Spleen (tissue), 11 donors: ENCODE measurements around the gene ZNF536. TPM values are rescaled to one million over a fixed set of nuclear protein-coding genes. Genes with fewer than 3 reads are reported as not detected.

ENCODE experiments used
- DNase-seq: peaks from one replicate; pipeline ENCODE4 v3.0.0-alpha.2; 2020
- H3K27ac ChIP-seq, 8 donors: fragments of 200-600 bp; sonication (generic) in 7 of 8; 1 replicate in 4 of 8; 2 replicates in 4 of 8; pipeline versions ENCODE4 v1.5.0 to v1.8.0; 2016 to 2021; ENCODE audit warnings: inconsistent platforms in 4 of 8, mild to moderate bottlenecking in 4 of 8, moderate library complexity in 1 of 8
- H3K27me3 ChIP-seq, 7 donors: fragments of 200-600 bp; sonication (generic) in 6 of 7; replicated peaks in 1 of 7; 1 replicate in 4 of 7; 2 replicates in 3 of 7; pipeline versions ENCODE4 v1.5.0 to v1.8.0; 2016 to 2021; ENCODE audit warnings: inconsistent platforms in 3 of 7, mild to moderate bottlenecking in 1 of 7
- H3K36me3 ChIP-seq, 6 donors: fragments of 200-600 bp; sonication (generic) in 5 of 6; 1 replicate in 4 of 6; 2 replicates in 2 of 6; pipeline versions ENCODE4 v1.5.0 to v1.8.0; 2016 to 2021; ENCODE audit warnings: inconsistent platforms in 2 of 6
- H3K4me1 ChIP-seq, 6 donors: fragments of 200-600 bp; sonication (generic) in 5 of 6; 1 replicate in 3 of 6; 2 replicates in 3 of 6; pipeline versions ENCODE4 v1.5.0 to v1.8.0; 2016 to 2021; ENCODE audit warnings: inconsistent platforms in 3 of 6
- H3K4me3 ChIP-seq, 8 donors: fragments of 200-600 bp; sonication (generic) in 7 of 8; 1 replicate in 4 of 8; 2 replicates in 4 of 8; pipeline versions ENCODE4 v1.5.0 to v1.8.0; 2016 to 2021; ENCODE audit warnings: inconsistent platforms in 4 of 8, mild to moderate bottlenecking in 4 of 8, moderate library complexity in 2 of 8
- H3K9me3 ChIP-seq, 8 donors: fragments of 200-600 bp; sonication (generic) in 7 of 8; 1 replicate in 4 of 8; 2 replicates in 4 of 8; pipeline versions ENCODE4 v1.5.0 to v1.8.0; 2016 to 2021; ENCODE audit warnings: inconsistent platforms in 4 of 8
- POLR2A ChIP-seq, 3 donors: fragments of 450-650 bp; IDR thresholded peaks; one replicate each; pipeline ENCODE4 v1.5.1; 2017; ENCODE audit warnings: antibody characterized with exemption in 3 of 3, mild to moderate bottlenecking in 1 of 3
- POLR2AphosphoS5 ChIP-seq, 3 donors: sonication (generic); formaldehyde crosslinking; IDR thresholded peaks; one replicate each; pipeline ENCODE4 v1.5.1; 2017; ENCODE audit warnings: antibody characterized with exemption in 3 of 3
- WGBS, 5 donors: extraction: QIAGEN DNeasy Blood & Tissue Kit in 3 of 5; methylation state at CpG; one replicate each; pipeline versions ENCODE4 v1.1.5 to v1.1.7; 2013 to 2018; 5-methylcytosine and 5-hydroxymethylcytosine counted together
- intact Hi-C: fragments of 100-400 bp; cut with DNase I; formaldehyde crosslinking; loops from one replicate; pipeline ENCODE4 v1.15.0; 2023; ENCODE audit warnings: low total_unique reads
- polyA plus RNA-seq, 3 donors: library from polyadenylated mRNA; stranded (reverse); fragments of 200-250 nt; gene quantifications; one replicate each; pipeline ENCODE4 v1.2.1, GENCODE V29; 2013
- total RNA-seq, 7 donors: library from RNA; depleted of rRNA in 3 of 7; stranded (reverse); fragments of >200 nt in 3 of 7; fragmentation: NEBNext Ultra II Directional in 4 of 7; extraction: Animal tissue kit (Norgen Biotek cat#: 25700) in 4 of 7; gene quantifications; one replicate each; pipeline versions ENCODE4 v1.1.0 to v1.2.1, GENCODE V29; 2016 to 2021
- TF ChIP-seq, protein P1 (sequence below), 11 experiments: fragments of 200-600 bp in 7 of 11; fragments of 450-650 bp in 4 of 11; sonication (generic) in 4 of 11; IDR thresholded peaks in 8 of 11; conservative IDR thresholded peaks in 3 of 11; 1 replicate in 7 of 11; 2 replicates in 4 of 11; pipeline versions ENCODE4 v1.4.0 to v1.8.0; 2016 to 2021; ENCODE audit warnings: antibody characterized with exemption in 11 of 11, inconsistent platforms in 4 of 11, mild to moderate bottlenecking in 1 of 11
- donor health status: healthy with polysubstance abuse.
- donor health status: DM: no; HTN: no; CAD: no; lungs with moderate emphysema.
- donor health status: DM: no; HTN: no; CAD: no.
- donor health status: Bipolar disorder and iron deficiency.
- donor health status: healthy.
- donor health status: DM: no; HTN: no; CAD: no.
- donor health status: DM: yes; HTN: yes; CAD: no.

ZNF536 gene
- total and polyA plus RNA-seq, 10 donors: 0.13 to 4.1 (median 2.1) TPM

DNA sequence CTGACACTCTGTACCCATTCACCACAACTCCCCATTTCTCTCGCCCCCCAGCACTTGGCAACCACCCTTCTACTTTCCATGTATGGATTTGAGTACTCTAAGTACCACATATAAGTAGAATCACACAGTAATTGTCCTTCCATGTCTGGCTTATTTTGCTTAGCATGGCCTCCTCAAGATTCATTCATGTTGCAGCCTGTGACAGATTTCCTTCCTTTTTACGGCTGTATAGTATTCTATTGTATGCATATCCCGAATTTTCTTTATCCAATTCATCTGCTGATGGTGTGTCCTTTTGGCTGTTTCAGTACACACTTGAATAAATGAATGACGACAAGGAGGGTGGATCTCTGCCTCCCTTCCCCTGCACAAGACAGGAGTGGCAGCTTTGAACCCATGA is 95.1 kb downstream of the ZNF536 start:
- DNase-seq: no peak
- no peak for TF ChIP-seq POLR2AphosphoS5 (IDR thresholded peaks at IDR 0.05)
- TF ChIP-seq, protein P1, sequence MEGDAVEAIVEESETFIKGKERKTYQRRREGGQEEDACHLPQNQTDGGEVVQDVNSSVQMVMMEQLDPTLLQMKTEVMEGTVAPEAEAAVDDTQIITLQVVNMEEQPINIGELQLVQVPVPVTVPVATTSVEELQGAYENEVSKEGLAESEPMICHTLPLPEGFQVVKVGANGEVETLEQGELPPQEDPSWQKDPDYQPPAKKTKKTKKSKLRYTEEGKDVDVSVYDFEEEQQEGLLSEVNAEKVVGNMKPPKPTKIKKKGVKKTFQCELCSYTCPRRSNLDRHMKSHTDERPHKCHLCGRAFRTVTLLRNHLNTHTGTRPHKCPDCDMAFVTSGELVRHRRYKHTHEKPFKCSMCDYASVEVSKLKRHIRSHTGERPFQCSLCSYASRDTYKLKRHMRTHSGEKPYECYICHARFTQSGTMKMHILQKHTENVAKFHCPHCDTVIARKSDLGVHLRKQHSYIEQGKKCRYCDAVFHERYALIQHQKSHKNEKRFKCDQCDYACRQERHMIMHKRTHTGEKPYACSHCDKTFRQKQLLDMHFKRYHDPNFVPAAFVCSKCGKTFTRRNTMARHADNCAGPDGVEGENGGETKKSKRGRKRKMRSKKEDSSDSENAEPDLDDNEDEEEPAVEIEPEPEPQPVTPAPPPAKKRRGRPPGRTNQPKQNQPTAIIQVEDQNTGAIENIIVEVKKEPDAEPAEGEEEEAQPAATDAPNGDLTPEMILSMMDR (IDR thresholded peaks at IDR 0.05 in 8 of 11, conservative IDR thresholded peaks at IDR 0.05 in 3 of 11): no peak
- TF ChIP-seq POLR2A (IDR thresholded peaks at IDR 0.05): no peak
- intact Hi-C loops: no loop called here
- Histone ChIP-seq H3K36me3 (no peaks in the 10 kb centered on the region), H3K4me1 (no peaks in the 10 kb centered on the region), H3K27me3 (no peaks in the 10 kb centered on the region), H3K9me3 (peaks cover 0 to 12% (median 0%) of the 10 kb centered on the region in 8 donors), H3K27ac (no peak overlapping the region), H3K4me3 (no peak overlapping the region)
- 83 to 91% (median 86%) methylated on average over 4 of the region's 4 CpGs for WGBS, 5 donors

DNA sequence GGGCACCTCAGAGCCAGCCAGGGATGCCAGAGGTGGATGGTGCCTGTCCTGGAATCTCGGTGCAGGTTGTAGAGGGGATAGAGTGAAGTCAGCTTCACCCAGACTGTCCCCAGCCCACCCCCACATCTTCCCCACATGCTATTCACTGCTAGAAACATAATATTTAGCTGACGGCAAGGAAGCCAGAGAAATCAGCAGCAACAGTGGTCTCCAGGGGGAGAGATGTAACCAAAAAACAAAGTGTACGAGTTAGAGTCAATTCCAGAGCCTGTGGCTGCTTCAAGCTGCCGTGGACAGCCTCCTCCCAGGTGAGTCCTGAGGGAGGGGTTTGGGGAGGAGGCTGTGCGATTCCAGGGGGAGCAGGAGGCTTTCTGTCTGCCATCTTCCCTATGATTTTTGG is 97.6 kb downstream of the ZNF536 start:
- no peak for DNase-seq
- Histone ChIP-seq H3K27ac (no peak overlapping the region), H3K9me3 (peaks cover 0 to 32% (median 11%) of the 10 kb centered on the region in 8 donors), H3K27me3 (no peaks in the 10 kb centered on the region), H3K4me1 (no peaks in the 10 kb centered on the region), H3K36me3 (no peaks in the 10 kb centered on the region), H3K4me3 (no peak overlapping the region)
- intact Hi-C loops: no loop called here
- WGBS, 5 donors: 59 to 72% (median 62%) methylated on average over 5 of the region's 5 CpGs
- TF ChIP-seq POLR2AphosphoS5 (IDR thresholded peaks at IDR 0.05) (no peak), POLR2A (IDR thresholded peaks at IDR 0.05) (no peak)
- TF ChIP-seq, protein P1 (IDR thresholded peaks at IDR 0.05 in 8 of 11, conservative IDR thresholded peaks at IDR 0.05 in 3 of 11): no peak

DNA sequence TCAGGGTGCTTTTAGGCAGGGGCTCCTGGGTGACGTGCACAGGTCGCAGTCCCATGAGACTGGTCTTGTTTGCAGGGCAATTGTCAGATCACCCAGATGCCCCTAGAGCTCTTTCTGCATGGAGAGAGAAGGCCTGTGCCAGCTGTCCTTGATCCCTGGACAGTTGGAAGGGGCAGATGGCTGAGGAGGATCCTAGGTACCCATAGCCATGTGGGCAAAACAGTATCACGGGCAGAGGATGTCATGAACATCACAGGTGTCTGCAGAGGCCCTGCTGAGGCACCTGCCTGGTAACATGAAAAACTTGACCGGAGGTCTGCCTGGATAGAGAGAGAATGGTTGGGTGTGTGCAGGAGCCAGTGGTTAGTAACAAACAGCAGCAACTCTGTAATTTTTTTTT is 99.3 kb downstream of the ZNF536 start:
- no peaks in the 10 kb centered on the region for H3K4me1 ChIP-seq
- H3K4me3 ChIP-seq: no peak overlapping the region
- TF ChIP-seq, protein P1 (IDR thresholded peaks at IDR 0.05 in 8 of 11, conservative IDR thresholded peaks at IDR 0.05 in 3 of 11): no peak
- TF ChIP-seq POLR2A (IDR thresholded peaks at IDR 0.05) (no peak), POLR2AphosphoS5 (IDR thresholded peaks at IDR 0.05) (no peak)
- no peak for DNase-seq
- peaks cover 0 to 37% (median 11%) of the 10 kb centered on the region in 8 donors for H3K9me3 ChIP-seq
- H3K27me3 ChIP-seq: peaks cover 0 to 7% (median 0%) of the 10 kb centered on the region in 7 donors
- no peak overlapping the region for H3K27ac ChIP-seq
- intact Hi-C loops: no loop called here
- H3K36me3 ChIP-seq: no peaks in the 10 kb centered on the region
- 79 to 95% (median 89%) methylated on average over 4 of the region's 4 CpGs for WGBS, 5 donors

DNA sequence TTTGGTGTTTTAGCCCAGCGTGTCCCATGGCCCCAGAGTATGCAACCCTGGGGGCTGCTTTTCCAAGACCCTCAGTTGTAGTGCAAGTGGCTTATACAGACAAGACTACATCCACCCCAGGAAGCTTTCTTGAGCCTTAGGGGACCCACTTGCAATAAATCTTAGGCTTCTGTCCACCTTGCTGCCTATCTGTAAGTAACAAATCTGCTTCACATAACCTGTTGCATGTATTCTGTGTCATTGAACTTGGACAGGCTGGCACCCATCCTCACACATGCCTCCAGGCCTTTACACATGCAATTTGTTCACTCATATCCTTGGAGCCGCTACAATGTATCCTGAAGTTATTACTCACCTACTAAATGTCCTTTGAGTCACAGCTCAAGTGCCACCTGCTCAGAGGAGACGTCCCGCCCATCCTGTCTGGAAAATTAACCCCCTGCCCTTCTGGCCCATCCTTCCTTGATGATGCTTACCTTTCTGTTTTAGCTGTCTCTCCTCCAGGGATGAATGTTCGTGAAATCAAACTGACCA is 101.2 kb downstream of the ZNF536 start:
- peaks cover 0 to 26% (median 11%) of the 10 kb centered on the region in 8 donors for H3K9me3 ChIP-seq
- TF ChIP-seq POLR2AphosphoS5 (IDR thresholded peaks at IDR 0.05) (no peak), POLR2A (IDR thresholded peaks at IDR 0.05) (no peak)
- TF ChIP-seq, protein P1 (IDR thresholded peaks at IDR 0.05 in 8 of 11, conservative IDR thresholded peaks at IDR 0.05 in 3 of 11): no peak
- no peak for DNase-seq
- H3K4me3 ChIP-seq: no peak overlapping the region
- H3K27me3 ChIP-seq: peaks cover 0 to 7% (median 0%) of the 10 kb centered on the region in 7 donors
- no peak overlapping the region for H3K27ac ChIP-seq
- WGBS, 5 donors: 76 to 86% (median 81%) methylated on average over 5 of the region's 5 CpGs
- intact Hi-C loops: no loop called here
- H3K4me1 ChIP-seq: no peaks in the 10 kb centered on the region
- H3K36me3 ChIP-seq: no peaks in the 10 kb centered on the region
